GM19452 (cell line): ENCODE data around the gene AK8.

Experiments used
- ATAC-seq: cut with Tn5 transposase; IDR thresholded peaks from one replicate; pipeline ENCODE4 v1.9.1; 2021; ENCODE audit not compliant: unreplicated experiment

The AK8 gene

GRCh38 chr9:132888151-132888550 is 10.1 kb upstream of the AK8 start:
- ATAC-seq = no peak

- no peak for ATAC-seq
Measured at GRCh38 chr9:132887181-132888120, 9.4 kb upstream of the AK8 start.

- ATAC-seq = no peak
Measured at GRCh38 chr9:132886334-132886725, 8.2 kb upstream of the AK8 start.

- ATAC-seq = no peak
Measured at GRCh38 chr9:132885720-132886333, 7.7 kb upstream of the AK8 start.

GRCh38 chr9:132883349-132884294 is 5.5 kb upstream of the AK8 start:
- ATAC-seq = no peak

- ATAC-seq = no peak
Measured at GRCh38 chr9:132882616-132883015, 4.5 kb upstream of the AK8 start.

GRCh38 chr9:132881826-132882225 is 3.7 kb upstream of the AK8 start:
- ATAC-seq = no peak

GRCh38 chr9:132880324-132880661 is 2.2 kb upstream of the AK8 start:
- no peak for ATAC-seq

GRCh38 chr9:132879457-132880323 is 1.6 kb upstream of the AK8 start:
- no peak for ATAC-seq

- no peak for ATAC-seq
Measured at GRCh38 chr9:132878695-132879456, 792 bp upstream of the AK8 start, which contains the start of gene SPACA9. SPACA9 (plus strand) TSS chr9:132878898; CDS start chr9:132883948, 5,050 bp downstream.

- ATAC-seq = no peak
Measured at GRCh38 chr9:132877458-132877823, 643 bp downstream of the AK8 start.

- ATAC-seq = no peak
Measured at GRCh38 chr9:132876849-132877248, 1.2 kb downstream of the AK8 start.

- ATAC-seq = no peak
Measured at GRCh38 chr9:132875159-132875558, 2.9 kb downstream of the AK8 start.

- no peak for ATAC-seq
Measured at GRCh38 chr9:132873403-132873802, 4.7 kb downstream of the AK8 start.

GRCh38 chr9:132869266-132869665 is 8.8 kb downstream of the AK8 start:
- no peak for ATAC-seq

- ATAC-seq = no peak
Measured at GRCh38 chr9:132866898-132867297, 11.2 kb downstream of the AK8 start.

- ATAC-seq = no peak
Measured at GRCh38 chr9:132864691-132865090, 13.4 kb downstream of the AK8 start.

- ATAC-seq = no peak
Measured at GRCh38 chr9:132864277-132864676, 13.8 kb downstream of the AK8 start.

GRCh38 chr9:132863096-132863495 is 15.0 kb downstream of the AK8 start:
- ATAC-seq = no peak

GRCh38 chr9:132862533-132862932 is 15.6 kb downstream of the AK8 start:
- no peak for ATAC-seq
